K562 (cell line): Measurements from ENCODE around the gene ABCA7. TPM values are rescaled to one million over a fixed set of nuclear protein-coding genes. Genes with fewer than 3 reads are reported as not detected.

Experiments used
- CHAMP1 ChIP-seq: fragments of 450-650 bp; IDR thresholded peaks from 2 replicates; pipeline ENCODE4 v1.6.1; 2016; ENCODE audit warnings: mild to moderate bottlenecking
- CTCF ChIP-seq, 3 experiments: IDR thresholded peaks in 2 of 3; conservative IDR thresholded peaks in 1 of 3; 2 replicates each; pipeline ENCODE4 v1.5.1; 2011 to 2012; ENCODE audit warnings: low read length in 3 of 3, mild to moderate bottlenecking in 3 of 3, control low read depth in 2 of 3, improper control_type of control experiment in 1 of 3, inconsistent platforms in 1 of 3, low read depth in 1 of 3, mixed read lengths in 1 of 3, moderate library complexity in 1 of 3; ENCODE audit not compliant: insufficient read depth in 2 of 3
- CUX1 ChIP-seq: fragments of 200-800 bp; sonication (Bioruptor generic); IDR thresholded peaks from 2 replicates; pipeline ENCODE4 v1.6.1; 2016; ENCODE audit warnings: missing genetic modification characterization, missing compliant biosample characterization
- GTF2E2 ChIP-seq: fragments of 200-800 bp; sonication (Bioruptor generic); IDR thresholded peaks from 2 replicates; pipeline ENCODE4 v1.6.1; 2016; ENCODE audit warnings: missing genetic modification characterization, missing compliant biosample characterization
- PHF8 ChIP-seq: fragments of 200-600 bp; sonication (generic); IDR thresholded peaks from 2 replicates; pipeline ENCODE4 v1.6.1; 2012; ENCODE audit warnings: mixed run types, mild to moderate bottlenecking, inconsistent platforms, low read length, moderate library complexity, borderline replicate concordance
- RBM15 ChIP-seq: fragments of 200-400 bp; formaldehyde crosslinking; IDR thresholded peaks from 2 replicates; pipeline ENCODE4 v1.6.1; 2018; ENCODE audit warnings: mild to moderate bottlenecking, low read length, moderate library complexity; ENCODE audit not compliant: insufficient read depth
- RFX7 ChIP-seq: fragments of 250-450 bp; sonication (Bioruptor Pico); IDR thresholded peaks from 2 replicates; pipeline ENCODE4 v1.5.1; 2021; ENCODE audit warnings: mild to moderate bottlenecking
- SETDB1 ChIP-seq: IDR thresholded peaks from one replicate; pipeline ENCODE4 v1.6.1; 2012; ENCODE audit warnings: low read length, control low read depth, inconsistent platforms
- SMAD4 ChIP-seq: fragments of 250-450 bp; sonication (Bioruptor Pico); conservative IDR thresholded peaks from 2 replicates; pipeline ENCODE4 v1.8.0; 2021; ENCODE audit warnings: inconsistent platforms, mild to moderate bottlenecking, moderate library complexity
- ZBTB33 ChIP-seq: sonication (generic); formaldehyde crosslinking; IDR thresholded peaks from 2 replicates; pipeline ENCODE4 v1.8.1; 2023; ENCODE audit warnings: mild to moderate bottlenecking, missing genetic modification reagents
- ZNF239 ChIP-seq: fragments of 250-450 bp; sonication (Bioruptor Pico); IDR thresholded peaks from 2 replicates; pipeline ENCODE4 v1.4.0; 2020; ENCODE audit warnings: mild to moderate bottlenecking
- ZNF398 ChIP-seq: fragments of 250-450 bp; sonication (Bioruptor Pico); IDR thresholded peaks from 2 replicates; pipeline ENCODE4 v1.8.0; 2021; ENCODE audit warnings: moderate library complexity, mild to moderate bottlenecking, inconsistent platforms
- ZNF644 ChIP-seq: fragments of 200-800 bp; sonication (Bioruptor generic); IDR thresholded peaks from 2 replicates; pipeline ENCODE4 v1.6.1; 2016; ENCODE audit warnings: low read depth, missing genetic modification characterization, missing compliant biosample characterization
- polyA plus RNA-seq, 8 experiments: library from polyadenylated mRNA; depleted of rRNA in 4 of 8; stranded (reverse) in 5 of 8; unstranded in 3 of 8; fragments of >200 nt; fragmentation: Nextera tagmentation in 2 of 8; fragmentation: Illumina TruSeq in 1 of 8; extraction: Ambion mirVana in 2 of 8; extraction: Trizol in 1 of 8; gene quantifications; 2 replicates each; pipeline versions ENCODE4 v1.2.1 to v1.2.3, GENCODE V29; 2011 to 2014; ENCODE audit warnings: inconsistent platforms in 1 of 8, missing spikeins in 1 of 8
- total RNA-seq, 7 experiments: library from RNA; depleted of rRNA in 6 of 7; stranded (reverse); fragments of >200 nt in 6 of 7; fragmentation: Illumina TruSeq in 2 of 7; extraction: Trizol in 2 of 7; gene quantifications; 2 replicates each; pipeline versions ENCODE4 v1.2.1 to v1.2.3, GENCODE V29; 2011 to 2021; ENCODE audit warnings: low replicate concordance in 1 of 7

ABCA7 gene
- total and polyA plus RNA-seq, 9 of the 15 experiments (the other 6 are each of a cell fraction or from before 2014, with no cell fraction given): 2.3 to 96.1 (median 31.2) TPM

GRCh38 chr19:1035998-1036621, 3.8 kb upstream of the ABCA7 start (continued):
- no peak for TF ChIP-seq SMAD4 (CRISPR knock-in tag)
- TF ChIP-seq RBM15: no peak
- peak; percentile 88 for TF ChIP-seq ZBTB33 (CRISPR knock-in tag)
- TF ChIP-seq SETDB1: no peak
- no peak for TF ChIP-seq ZNF239 (CRISPR knock-in tag)
- no peak for TF ChIP-seq CUX1 (CRISPR knock-in tag)
- no peak for TF ChIP-seq ZNF644
- no peak for TF ChIP-seq CHAMP1
- TF ChIP-seq ZNF398 (CRISPR knock-in tag): no peak
- no peak for TF ChIP-seq GTF2E2 (tag)
- TF ChIP-seq PHF8: no peak
- peak; percentile 45 to 46 (median 45); a peak in 5 of 6 replicates for TF ChIP-seq CTCF (IDR thresholded peaks at IDR 0.05 in 2 of 3, conservative IDR thresholded peaks at IDR 0.05 in 1 of 3; ENCODE audit: insufficient read depth in 2 of 3, low read depth in 1 of 3, low read length in 3 of 3)
- TF ChIP-seq RFX7 (CRISPR knock-in tag): no peak
